GM19372 (cell line): ENCODE results near the gene CEP170.
A peak's percentile ranks its signal among the peaks of the same experiment; 100 is the strongest.
"Not testable (repeated sequence)": the region's sequence is repeated elsewhere in the genome, so short reads cannot be mapped to it uniquely, and the experiment has no call there.

Experiments used
- ATAC-seq: cut with Tn5 transposase; IDR thresholded peaks from one replicate; pipeline ENCODE4 v1.9.1; 2021; ENCODE audit warnings: mild to moderate bottlenecking, low read depth, moderate library complexity; ENCODE audit not compliant: unreplicated experiment

Gene CEP170

GRCh38 chr1:243101551-243102050, 153.5 kb downstream of the CEP170 start:
- ATAC-seq = peak; percentile 95

- not testable (repeated sequence) for ATAC-seq
Measured at GRCh38 chr1:243087368-243087767, 167.7 kb downstream of the CEP170 start.
